Cerebellar cortex (tissue), 1 donor: ENCODE results near the gene MRPL55.

Experiments used
- DNase-seq: peaks from one replicate; pipeline ENCODE4 v3.0.0-alpha.2; 2015; ENCODE audit warnings: low spot score

Gene MRPL55

GRCh38 chr1:228084325-228084724 is 24.8 kb downstream of the MRPL55 start:
- DNase-seq: no peak

- DNase-seq: no peak
Measured at GRCh38 chr1:228083871-228084278, 25.2 kb downstream of the MRPL55 start.

GRCh38 chr1:228082918-228083870 is 25.9 kb downstream of the MRPL55 start:
- no peak for DNase-seq

- DNase-seq: peak; percentile 91
Measured at GRCh38 chr1:228082214-228082917, 26.7 kb downstream of the MRPL55 start, which contains the start of gene ARF1. ARF1 (plus strand) TSS chr1:228082708; CDS start chr1:228097115, 14,407 bp downstream.

- DNase-seq: peak; percentile 59
Measured at GRCh38 chr1:228081578-228082213, 27.4 kb downstream of the MRPL55 start.

- no peak for DNase-seq
Measured at GRCh38 chr1:228081144-228081543, 28.0 kb downstream of the MRPL55 start.

- no peak for DNase-seq
Measured at GRCh38 chr1:228079601-228080263, 29.4 kb downstream of the MRPL55 start.

GRCh38 chr1:228079013-228079412 is 30.1 kb downstream of the MRPL55 start:
- DNase-seq: no peak

- DNase-seq: no peak
Measured at GRCh38 chr1:228077565-228078330, 31.4 kb downstream of the MRPL55 start.

GRCh38 chr1:228076796-228077430 is 32.2 kb downstream of the MRPL55 start:
- no peak for DNase-seq

GRCh38 chr1:228075801-228076271 is 33.3 kb downstream of the MRPL55 start:
- DNase-seq: no peak

- DNase-seq: no peak
Measured at GRCh38 chr1:228074954-228075730, 34.0 kb downstream of the MRPL55 start.

GRCh38 chr1:228073857-228074545 is 35.1 kb downstream of the MRPL55 start:
- no peak for DNase-seq

GRCh38 chr1:228073061-228073856 is 35.8 kb downstream of the MRPL55 start:
- DNase-seq: no peak

- no peak for DNase-seq
Measured at GRCh38 chr1:228072658-228073043, 36.4 kb downstream of the MRPL55 start.

- no peak for DNase-seq
Measured at GRCh38 chr1:228071839-228072657, 37.1 kb downstream of the MRPL55 start.

- no peak for DNase-seq
Measured at GRCh38 chr1:228070851-228071250, 38.2 kb downstream of the MRPL55 start.
